ENCODE measurements around the gene BICD2.

DNA sequence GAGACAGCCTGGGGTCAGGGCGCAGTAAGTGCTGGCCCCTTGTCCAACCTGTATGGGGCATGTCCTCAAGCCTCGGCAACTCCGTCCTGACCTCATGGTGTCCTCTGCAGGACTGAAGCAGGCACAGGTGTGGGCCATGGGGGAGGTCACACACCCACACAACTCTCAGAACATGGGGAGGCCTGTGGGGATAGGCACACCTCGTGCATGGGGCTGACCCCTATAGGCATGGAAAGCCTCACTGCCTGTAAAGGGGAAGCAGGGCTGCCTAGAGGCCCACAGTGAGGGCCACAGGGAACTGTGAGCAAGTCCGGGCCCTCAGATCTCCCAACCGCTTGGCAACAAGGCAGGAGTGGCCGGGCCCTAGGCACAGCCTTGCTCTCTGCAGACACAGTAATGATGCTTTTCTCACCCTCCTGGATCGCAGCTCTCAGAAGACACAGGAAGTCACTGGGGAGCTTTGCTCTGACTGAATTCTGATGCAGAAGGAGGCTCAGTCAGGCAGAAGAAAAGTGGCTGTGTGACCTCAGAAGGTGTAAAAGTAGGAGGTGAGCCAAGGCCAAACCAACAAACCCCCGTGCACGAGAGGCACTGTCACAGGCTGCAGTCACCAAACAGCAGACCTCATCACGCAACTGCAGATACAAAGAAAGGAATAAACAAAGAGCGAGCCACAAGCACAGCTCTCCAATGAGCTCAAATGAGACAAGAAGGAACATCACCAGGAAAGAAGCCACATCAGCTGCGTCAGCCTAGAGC lies 100.1 kb downstream of the BICD2 start:
- TF ChIP-seq, protein P1, sequence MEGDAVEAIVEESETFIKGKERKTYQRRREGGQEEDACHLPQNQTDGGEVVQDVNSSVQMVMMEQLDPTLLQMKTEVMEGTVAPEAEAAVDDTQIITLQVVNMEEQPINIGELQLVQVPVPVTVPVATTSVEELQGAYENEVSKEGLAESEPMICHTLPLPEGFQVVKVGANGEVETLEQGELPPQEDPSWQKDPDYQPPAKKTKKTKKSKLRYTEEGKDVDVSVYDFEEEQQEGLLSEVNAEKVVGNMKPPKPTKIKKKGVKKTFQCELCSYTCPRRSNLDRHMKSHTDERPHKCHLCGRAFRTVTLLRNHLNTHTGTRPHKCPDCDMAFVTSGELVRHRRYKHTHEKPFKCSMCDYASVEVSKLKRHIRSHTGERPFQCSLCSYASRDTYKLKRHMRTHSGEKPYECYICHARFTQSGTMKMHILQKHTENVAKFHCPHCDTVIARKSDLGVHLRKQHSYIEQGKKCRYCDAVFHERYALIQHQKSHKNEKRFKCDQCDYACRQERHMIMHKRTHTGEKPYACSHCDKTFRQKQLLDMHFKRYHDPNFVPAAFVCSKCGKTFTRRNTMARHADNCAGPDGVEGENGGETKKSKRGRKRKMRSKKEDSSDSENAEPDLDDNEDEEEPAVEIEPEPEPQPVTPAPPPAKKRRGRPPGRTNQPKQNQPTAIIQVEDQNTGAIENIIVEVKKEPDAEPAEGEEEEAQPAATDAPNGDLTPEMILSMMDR (IDR thresholded peaks at IDR 0.05) = no peak
- TF ChIP-seq ZFX (IDR thresholded peaks at IDR 0.05; ENCODE audit: borderline replicate concordance) = no peak

Data from 22Rv1 (cell line).